Measurements from ENCODE around the gene PDZRN4. TPM values are rescaled to one million over a fixed set of nuclear protein-coding genes. Genes with fewer than 3 reads are reported as not detected.

Gene PDZRN4
- total RNA-seq, 6 donors from 2014 or later = 0.17 to 1.3 (median 0.61) TPM; not detected in 1

- 37 to 53% methylated on average over 4 of the region's 4 CpGs for WGBS, 2 donors
- H3K4me3 ChIP-seq = no peak overlapping the region
- no peaks in the 10 kb centered on the region for H3K4me1 ChIP-seq
- H3K36me3 ChIP-seq = no peaks in the 10 kb centered on the region
- TF ChIP-seq POLR2AphosphoS5 (IDR thresholded peaks at IDR 0.05) (no peak), CTCF (IDR thresholded peaks at IDR 0.05) (no peak), EP300 (IDR thresholded peaks at IDR 0.05) (no peak), POLR2A (IDR thresholded peaks at IDR 0.05) (no peak)
- H3K27me3 ChIP-seq = no peaks in the 10 kb centered on the region
- no peak for ATAC-seq (ENCODE audit: low FRiP score in 2 of 2)
- no peaks in the 10 kb centered on the region for H3K9me3 ChIP-seq
- DNase-seq = no peak
- H3K27ac ChIP-seq = no peak overlapping the region
Measured at GRCh38 chr12:41234692-41235091, 46.6 kb downstream of the PDZRN4 start.

- Histone ChIP-seq H3K36me3 (no peaks in the 10 kb centered on the region), H3K4me3 (no peak overlapping the region), H3K4me1 (no peaks in the 10 kb centered on the region), H3K9me3 (no peaks in the 10 kb centered on the region), H3K27ac (no peak overlapping the region), H3K27me3 (no peaks in the 10 kb centered on the region)
- ATAC-seq (ENCODE audit: low FRiP score in 2 of 2) (no peak), DNase-seq (no peak)
- WGBS, 2 donors = 8 to 18% methylated on average over 2 of the region's 2 CpGs
- TF ChIP-seq CTCF (IDR thresholded peaks at IDR 0.05) (no peak), POLR2AphosphoS5 (IDR thresholded peaks at IDR 0.05) (no peak), EP300 (IDR thresholded peaks at IDR 0.05) (no peak), POLR2A (IDR thresholded peaks at IDR 0.05) (no peak)
Measured at GRCh38 chr12:41242603-41243002, 54.5 kb downstream of the PDZRN4 start.

GRCh38 chr12:41248391-41248790 is 60.3 kb downstream of the PDZRN4 start:
- ATAC-seq (ENCODE audit: low FRiP score in 2 of 2) (no peak), DNase-seq (no peak)
- TF ChIP-seq POLR2A (IDR thresholded peaks at IDR 0.05) (no peak), EP300 (IDR thresholded peaks at IDR 0.05) (no peak), CTCF (IDR thresholded peaks at IDR 0.05) (no peak), POLR2AphosphoS5 (IDR thresholded peaks at IDR 0.05) (no peak)
- Histone ChIP-seq H3K36me3 (no peaks in the 10 kb centered on the region), H3K27me3 (no peaks in the 10 kb centered on the region), H3K4me3 (no peak overlapping the region), H3K4me1 (no peaks in the 10 kb centered on the region), H3K27ac (no peak overlapping the region), H3K9me3 (no peaks in the 10 kb centered on the region)
- 87 to 98% methylated on average over 2 of the region's 2 CpGs for WGBS, 2 donors

GRCh38 chr12:41250748-41251147 is 62.6 kb downstream of the PDZRN4 start:
- Histone ChIP-seq H3K4me3 (no peak overlapping the region), H3K36me3 (no peaks in the 10 kb centered on the region), H3K9me3 (no peaks in the 10 kb centered on the region), H3K27ac (no peak overlapping the region), H3K4me1 (no peaks in the 10 kb centered on the region), H3K27me3 (no peaks in the 10 kb centered on the region)
- DNase-seq (no peak), ATAC-seq (ENCODE audit: low FRiP score in 2 of 2) (no peak)
- TF ChIP-seq POLR2AphosphoS5 (IDR thresholded peaks at IDR 0.05) = no peak
- no peak for TF ChIP-seq CTCF (IDR thresholded peaks at IDR 0.05)
- no peak for TF ChIP-seq POLR2A (IDR thresholded peaks at IDR 0.05)
- TF ChIP-seq EP300 (IDR thresholded peaks at IDR 0.05) = no peak
- WGBS, 2 donors = 43 to 55% methylated on average over 2 of the region's 2 CpGs
